HG02763 (cell line): ENCODE results near the gene STX1A.
"Not testable (repeated sequence)": the region's sequence is repeated elsewhere in the genome, so short reads cannot be mapped to it uniquely, and the experiment has no call there.

Experiments
- ATAC-seq: cut with Tn5 transposase; IDR thresholded peaks from one replicate; pipeline ENCODE4 v1.9.1; 2021; ENCODE audit warnings: mild to moderate bottlenecking, moderate library complexity; ENCODE audit not compliant: unreplicated experiment

Gene STX1A

DNA sequence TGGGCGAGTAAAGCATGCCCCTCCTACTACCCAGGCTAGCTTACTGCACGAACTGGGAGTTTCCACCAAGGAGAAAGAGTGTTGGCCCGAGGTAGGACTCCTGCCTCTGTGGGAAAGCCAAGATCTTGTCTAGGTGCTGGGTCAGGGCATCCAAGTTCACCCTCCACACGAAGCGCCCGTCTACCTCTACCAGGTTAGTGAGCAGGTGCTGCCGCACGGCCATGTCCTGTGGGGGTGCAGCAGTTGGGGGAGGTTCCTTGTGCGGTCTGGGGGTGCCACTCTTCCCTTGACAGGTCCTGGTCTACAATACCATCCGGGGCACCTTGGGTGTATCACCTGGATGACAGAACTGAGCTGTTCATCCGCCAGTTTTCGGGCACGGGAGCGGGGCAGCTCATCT lies 17.4 kb upstream of the STX1A start:
- ATAC-seq, result no peak

DNA sequence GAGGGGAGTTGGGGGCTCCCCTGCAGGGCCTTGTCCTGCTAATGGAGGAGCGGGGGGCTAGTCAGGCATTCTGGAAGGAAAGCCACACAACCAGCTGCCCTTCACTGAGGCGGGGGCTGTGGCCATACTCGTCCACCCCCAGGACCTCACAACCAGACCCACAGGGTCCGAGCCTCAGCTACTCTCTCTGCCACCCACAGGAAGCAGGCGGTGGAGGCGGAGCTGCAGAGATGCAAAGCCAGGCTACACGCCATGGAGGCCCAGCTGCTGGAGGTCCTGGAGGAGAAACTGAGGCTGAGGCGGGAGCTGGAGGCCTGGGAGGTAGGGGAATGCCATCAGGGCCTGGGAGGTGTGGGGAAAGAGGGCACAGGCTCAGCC lies 16.0 kb upstream of the STX1A start:
- no peak for ATAC-seq

DNA sequence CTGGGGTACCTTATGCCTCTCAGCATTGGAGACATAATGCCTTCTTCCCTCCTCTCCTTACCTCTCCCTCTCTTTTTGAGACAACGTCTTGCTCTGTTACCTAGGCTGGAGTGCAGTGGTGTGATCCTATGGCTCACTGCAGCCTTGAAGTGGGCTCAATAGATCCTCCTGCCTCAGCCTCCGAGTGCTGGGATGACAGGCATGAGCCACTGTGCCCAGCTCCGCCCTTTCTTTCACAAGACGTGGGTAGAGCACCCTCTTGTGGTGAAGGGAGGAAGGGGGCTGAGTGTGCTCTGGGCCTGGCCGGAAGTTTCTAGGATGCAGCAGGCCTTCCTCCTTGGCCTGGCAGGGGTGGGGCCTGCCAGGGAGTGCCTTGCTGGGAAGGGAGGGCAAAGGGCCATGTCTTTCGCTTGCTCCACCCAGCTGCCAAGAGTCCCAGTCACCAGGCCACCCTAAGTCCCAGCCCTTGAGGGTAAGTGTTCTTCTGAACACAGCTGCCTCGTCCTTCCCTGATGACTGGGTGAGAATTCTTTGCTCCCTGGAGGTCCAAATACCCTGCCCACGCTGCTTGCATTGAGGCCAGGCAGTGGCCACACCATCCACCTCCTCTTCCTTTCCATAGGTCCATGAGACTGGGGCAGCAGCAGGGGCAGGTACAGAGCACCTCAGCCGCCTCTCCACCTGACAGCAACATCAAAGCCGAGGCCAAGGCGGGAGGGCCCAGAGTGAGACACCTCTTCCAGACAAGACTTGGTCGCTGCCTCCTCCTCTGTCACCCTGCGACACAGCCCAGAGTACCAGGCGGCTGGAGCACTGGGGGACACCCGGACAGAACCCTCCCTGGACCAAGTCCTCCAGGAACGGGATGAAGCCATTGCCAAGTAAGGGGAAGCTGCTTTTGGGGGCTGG lies 15.4 kb upstream of the STX1A start:
- ATAC-seq, result peak; percentile 36

DNA sequence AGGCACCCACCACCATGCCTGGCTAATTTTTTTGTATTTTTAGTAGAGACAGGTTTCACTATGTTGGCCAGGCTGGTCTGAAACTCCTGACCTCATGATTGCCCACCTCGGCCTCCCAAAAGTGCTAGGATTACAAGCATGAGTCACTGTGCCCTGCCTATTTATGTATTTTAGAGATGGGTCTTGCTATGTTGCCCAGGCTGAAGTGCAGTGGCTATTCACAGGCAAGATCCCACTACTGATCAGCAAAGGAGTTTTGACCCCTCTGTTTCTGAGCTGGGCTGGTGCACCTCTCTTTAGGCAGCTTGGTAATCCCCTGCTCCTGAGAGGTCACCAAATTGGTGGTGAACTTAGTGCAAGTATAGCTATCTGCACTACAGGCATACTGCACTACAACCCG lies 12.9 kb upstream of the STX1A start:
- no peak for ATAC-seq

DNA sequence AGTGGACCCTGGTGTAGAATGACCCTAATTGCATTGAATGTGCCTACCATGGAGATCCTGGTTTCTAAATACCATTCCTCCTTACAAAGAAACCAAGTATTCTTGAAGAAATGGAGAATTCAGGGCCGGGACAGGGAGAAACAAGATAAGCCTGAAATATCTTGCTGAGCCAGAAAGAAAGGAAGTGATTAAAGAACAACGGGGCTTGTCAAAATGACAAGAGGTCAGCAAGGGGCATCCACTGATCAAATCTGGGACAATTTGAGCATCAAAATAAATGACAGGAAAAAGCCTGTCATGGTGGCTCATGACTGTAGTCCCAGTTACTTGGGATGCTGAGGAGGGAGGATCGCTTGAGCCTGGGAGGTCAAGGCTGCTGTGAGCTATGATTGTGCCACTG lies 11.0 kb upstream of the STX1A start:
- no peak for ATAC-seq

DNA sequence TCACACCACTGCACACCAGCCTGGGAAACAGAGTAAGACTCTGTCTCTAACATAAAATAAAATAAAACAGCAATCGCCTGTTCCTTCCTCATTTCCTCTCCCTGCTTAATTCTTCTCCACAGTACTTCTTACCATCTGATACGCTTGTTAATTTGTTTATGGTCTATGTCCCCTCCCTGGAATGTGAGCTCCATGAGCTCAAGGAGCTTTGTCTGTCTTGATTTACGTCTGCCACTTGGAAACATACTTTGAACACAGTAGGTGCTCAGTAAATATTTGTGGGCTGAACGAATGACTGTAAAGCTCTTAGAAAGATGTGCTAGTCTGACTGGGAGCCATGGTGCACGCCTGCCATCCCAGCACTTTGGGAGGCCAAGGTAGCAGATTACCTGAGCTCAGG lies 9.1 kb upstream of the STX1A start:
- ATAC-seq, result no peak

DNA sequence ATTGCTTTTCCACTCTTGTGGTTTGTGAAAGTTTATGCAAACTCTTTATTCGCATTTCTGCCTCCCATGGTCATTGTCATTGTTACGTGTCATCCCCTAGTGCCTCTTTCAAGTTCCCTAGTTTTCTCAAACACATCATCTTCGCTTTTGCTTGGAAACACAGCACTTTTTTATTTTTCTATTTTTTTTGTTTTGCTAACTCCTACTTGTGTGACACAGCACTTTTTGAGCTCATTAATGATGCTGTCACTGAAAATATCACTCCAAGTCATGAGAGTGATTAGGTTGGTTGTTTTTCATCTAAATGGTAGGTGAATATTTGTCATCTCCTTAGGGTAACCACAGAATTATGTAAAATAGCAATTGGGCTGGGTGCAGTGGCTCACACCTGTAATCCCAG lies 8.5 kb upstream of the STX1A start:
- no peak for ATAC-seq

DNA sequence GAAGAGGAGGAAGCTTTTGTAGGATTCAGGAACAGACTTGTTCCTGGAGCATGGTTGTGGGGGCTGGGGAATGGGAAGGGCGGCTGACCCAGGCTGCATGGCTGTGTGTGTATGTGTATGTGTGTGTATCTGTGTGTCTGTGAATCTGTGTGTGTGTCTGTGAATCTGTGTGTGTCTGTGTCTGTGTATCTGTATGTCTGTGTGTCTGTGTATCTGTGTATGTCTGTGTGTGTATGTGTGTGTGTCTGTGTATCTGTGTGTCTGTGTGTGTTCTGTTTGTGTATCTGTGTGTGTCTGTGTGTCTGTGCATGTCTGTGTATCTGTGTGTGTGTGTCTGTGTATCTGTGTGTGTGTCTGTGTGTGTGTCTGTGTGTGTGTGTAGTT lies 6.6 kb upstream of the STX1A start:
- ATAC-seq, result peak; percentile 29

DNA sequence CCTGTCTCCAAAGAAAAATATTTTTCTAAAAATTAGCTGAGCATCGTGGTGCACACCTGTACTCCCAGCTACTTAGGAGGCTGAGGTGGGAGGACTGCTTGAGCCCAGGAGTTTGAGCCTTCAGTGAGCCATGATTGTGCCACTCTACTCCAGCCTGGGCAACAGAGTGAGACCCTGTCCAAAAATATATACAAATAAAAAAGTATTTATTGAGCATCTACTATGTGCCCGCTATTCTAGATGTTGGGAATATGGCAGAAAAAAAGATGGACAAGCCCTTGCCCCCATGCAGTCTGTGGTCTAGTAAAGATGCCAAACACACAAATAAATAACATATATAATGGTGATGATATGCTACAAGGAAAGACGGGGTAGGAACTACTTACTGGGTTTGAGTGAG lies 4.3 kb upstream of the STX1A start:
- ATAC-seq, result no peak

DNA sequence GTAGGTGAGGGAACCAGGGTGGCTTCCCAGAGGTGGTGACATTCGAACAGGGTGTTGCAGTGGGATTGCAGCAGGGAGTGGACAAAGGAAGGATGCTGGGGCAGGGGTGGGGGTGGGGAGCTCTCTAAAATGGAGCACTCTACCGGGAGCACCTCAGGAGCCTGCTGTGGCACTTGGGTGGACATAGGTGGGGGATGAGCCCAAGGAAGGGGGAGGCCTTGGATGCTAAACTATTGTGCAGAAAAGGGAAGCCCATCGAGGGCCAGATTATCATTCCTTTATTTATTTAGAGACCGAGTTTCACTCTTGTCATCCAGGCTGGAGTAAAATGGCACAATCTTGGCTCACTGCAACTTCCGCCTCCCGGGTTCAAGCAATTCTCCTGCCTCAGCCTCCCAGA lies 3.3 kb upstream of the STX1A start:
- ATAC-seq, result no peak

DNA sequence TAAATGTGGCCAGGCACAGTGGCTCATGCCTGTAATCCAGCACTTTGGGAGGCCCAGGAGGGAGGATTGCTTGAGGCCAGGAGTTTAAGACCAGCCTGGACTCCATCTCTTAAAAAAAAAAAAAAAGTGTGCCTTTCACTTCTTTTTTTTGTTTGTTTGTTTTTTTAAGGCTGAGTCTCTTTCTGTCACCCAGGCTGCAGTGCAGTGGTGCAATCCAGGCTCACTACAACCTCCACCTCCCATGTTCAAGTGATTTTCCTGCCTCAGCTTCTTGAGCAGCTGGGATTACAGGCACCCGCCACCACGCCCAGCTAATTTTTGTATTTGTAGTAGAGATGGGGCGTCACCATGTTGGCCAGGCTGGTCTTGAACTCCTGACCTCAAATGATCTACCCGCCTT lies 2.7 kb upstream of the STX1A start:
- ATAC-seq, result not testable (repeated sequence)

DNA sequence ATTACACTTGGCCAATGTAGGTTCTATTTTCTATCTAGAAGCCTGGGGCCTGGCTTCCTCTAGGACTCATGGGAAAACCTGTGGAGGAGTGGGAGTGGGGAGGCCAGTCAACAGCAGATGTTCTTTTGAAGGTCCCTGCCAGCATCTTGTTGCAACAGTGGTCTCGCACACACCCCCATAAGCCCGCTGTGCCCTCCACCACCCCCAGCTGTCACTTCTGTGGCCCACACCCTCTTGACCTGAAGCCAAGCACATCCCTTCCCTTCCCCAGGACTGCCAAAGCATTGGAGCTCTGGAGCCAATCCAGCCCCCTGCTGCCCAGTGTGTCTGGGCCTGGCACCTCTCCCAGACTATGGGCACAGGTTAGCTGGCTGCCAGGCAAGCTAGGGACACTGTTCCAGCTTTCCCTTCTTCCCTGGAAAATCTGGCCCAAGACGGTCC lies 1.9 kb upstream of the STX1A start:
- ATAC-seq, result no peak

DNA sequence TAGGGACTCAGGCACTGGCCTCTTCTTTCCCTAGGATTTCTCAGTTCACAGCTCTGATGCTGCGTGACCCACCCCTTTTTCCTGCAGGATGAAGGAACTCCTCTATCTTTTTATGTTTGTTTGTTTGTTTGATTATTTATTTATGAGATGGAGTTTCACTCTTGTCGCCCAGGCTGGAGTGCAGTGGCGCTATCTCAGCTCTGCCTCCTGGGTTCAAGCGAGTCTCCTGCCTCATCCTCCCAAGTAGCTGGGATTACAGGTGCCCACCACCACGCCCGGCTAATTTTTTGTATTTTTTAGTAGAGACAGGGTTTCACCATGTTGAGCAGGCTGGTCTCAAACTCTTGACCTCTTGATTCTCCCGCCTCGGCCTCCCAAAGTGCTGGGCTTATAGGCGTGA lies 974 bp upstream of the STX1A start:
- not testable (repeated sequence) for ATAC-seq

DNA sequence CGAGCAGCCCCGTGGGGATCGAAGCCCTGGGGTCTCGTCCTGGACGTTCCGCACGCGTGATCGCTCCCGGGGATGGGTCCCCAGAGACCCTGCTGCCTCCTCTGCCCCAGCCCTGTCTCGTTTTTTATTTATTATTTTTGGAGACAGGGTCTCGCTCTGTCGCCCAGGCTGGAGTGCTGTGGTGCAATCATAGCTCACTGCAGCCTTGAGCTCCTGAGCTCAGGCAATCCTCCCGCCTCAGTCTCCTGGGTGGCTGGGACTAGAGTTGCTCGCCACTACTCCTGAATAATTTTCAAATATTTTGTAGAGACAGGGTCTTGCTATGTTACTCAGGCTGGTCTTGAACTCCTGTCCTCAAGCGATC lies 319 bp upstream of the STX1A start:
- ATAC-seq, result no peak

DNA sequence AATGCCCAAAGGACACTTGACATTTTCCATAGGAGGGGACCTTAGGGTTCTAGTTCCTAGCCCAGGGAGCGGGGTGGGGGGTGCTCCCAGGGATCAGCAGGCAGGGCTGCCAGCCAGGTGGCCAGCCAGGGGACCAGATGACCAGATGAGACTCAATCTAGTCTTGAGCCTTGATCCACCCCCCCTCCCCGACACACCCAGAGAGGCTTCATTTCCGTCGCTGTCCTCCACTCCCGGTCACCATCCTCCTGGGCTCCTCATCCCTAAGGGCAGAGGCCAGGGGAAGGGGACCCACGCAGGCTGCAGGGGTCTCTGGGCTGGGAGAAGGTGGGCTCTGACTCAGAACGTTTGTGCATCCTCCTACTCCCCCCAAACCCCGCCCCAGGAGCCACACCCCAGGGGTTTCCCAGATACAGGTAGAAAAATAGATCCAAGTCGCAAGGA lies 1.0 kb downstream of the STX1A start:
- no peak for ATAC-seq

DNA sequence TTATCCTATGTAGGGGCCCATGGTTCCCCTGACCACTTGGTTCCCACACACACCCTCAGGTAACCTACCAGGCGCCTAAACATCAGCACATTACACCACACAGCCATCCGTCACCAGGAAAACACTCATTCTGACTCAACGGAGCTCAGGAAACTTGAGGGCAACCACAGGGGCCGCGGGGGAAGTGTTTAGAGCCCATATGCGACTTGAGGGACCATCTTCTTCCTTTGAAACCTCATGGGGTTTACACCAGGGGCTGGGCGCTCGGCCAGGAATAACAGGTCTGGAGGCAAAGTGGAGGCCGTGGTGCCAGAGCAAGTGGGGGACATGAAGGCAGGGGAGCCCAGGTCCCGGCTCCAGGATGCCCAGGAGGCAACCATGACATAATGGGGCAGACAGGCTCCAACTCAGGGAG lies 1.5 kb downstream of the STX1A start:
- ATAC-seq, result no peak

DNA sequence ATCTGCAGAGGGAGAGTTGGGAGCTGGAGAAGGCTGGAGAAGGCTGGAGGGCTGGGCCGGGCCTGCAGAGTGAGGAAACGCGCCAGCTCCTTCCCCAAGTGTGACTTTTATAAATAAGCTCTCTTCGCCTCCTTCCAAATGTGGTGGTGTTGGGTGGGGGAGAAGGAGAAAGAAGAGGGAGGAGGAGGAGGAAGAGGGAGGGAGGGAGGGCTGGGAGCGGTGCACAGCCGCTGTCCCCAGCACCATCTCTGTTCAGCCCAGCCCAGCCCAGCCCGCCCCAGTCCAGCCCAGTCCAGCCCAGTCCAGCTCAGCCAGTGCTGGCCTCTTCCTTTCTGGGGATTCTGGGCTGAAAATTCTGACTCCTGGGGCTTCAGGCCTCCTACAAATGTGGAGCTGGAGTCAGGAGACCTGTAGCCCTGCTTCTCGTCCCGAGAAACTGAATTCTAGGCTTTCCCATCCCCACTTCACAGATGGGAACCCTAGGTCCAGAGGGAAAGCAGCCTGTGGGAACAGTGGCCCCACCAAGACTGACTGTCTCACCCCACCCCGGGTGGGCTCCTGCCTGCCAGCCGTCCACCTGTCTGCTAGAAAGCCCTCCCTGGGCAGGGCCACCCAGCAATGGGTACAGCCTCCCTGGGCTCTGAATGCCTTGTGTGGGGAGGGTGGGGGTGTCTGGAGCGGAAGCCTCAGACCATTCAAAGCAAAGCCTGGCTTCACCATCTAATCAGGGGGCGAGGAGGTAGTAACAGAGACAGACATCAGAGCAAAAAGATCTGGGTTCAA lies 2.3 kb downstream of the STX1A start:
- ATAC-seq, result no peak

DNA sequence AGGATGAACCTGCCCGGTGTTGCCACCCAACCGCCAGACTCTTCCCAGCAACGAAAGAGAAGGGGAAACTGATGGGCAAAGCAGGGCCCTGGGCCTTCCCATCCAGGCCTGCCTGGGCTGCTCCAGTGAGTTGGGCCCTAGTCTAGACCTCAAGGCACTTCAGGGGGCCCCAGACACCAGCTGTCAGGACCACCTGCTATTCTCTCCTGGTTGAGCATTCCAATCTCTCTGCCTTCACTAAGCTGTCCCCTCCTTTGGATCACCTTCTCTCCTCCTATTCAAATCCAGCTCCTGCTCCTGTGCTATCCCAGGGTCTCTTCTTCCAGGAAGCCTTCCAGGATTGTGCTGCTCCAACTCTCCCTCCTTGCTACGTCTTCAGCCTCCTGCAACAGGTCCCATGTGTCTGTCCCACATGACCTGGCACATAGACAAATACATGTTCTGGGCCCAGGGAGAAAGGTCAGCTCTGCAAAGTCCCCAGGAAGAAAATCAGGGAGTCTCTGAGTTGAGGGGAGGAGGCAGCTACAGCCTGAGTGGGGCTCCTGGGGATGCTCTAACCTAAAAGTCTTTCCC lies 3.1 kb downstream of the STX1A start:
- no peak for ATAC-seq

DNA sequence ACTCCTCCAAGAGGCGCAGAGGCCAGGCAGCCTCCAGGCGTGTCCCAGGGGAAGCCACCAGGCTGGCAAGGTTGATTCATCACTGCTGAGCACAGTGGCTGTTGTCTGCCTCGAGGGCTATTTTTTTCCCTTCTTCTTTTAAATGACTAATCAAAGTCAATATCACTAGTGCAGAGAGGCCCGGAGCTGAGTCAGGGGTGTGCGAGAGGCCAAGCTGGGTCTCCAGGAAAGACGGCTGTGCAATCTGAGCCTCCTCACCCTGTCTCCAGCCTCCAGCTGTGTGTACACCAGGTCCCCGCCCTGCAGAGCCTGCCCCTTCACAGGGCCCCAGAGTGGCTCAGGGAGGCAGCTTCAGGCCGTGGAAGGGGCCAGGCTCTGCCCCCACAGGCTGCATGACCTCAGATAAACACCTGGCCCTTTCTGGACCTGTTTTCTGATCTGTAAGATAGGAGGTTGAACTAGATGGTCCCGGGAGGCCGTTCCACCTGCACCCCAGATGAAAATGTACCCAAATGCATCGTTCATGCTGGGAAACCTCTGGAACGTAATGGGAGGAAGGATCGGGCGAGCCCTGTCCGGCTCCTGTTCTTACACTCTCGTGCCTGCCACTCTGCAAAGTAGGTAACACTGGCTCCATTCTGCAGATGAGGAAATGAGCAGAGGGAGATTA lies 3.7 kb downstream of the STX1A start:
- no peak for ATAC-seq

DNA sequence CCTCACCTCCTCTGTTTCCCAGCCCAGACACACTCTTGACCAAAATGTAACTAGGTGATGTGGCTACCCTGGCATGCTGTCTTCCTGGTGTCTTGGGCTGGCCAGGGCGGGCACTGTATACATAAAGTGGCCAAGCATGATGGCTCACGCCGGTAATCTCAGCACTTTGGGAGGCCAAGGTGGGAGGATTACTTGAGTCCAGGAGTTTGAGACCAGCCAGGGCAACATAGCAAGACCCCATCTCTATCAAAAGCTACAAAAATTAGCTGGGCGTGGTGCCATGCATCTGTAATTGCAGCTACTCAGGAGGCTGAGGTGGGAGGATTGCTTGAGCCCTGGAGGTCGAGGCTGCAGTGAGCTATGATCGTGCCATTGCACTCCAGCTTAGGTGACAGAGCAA lies 6.2 kb downstream of the STX1A start:
- ATAC-seq, result not testable (repeated sequence)

DNA sequence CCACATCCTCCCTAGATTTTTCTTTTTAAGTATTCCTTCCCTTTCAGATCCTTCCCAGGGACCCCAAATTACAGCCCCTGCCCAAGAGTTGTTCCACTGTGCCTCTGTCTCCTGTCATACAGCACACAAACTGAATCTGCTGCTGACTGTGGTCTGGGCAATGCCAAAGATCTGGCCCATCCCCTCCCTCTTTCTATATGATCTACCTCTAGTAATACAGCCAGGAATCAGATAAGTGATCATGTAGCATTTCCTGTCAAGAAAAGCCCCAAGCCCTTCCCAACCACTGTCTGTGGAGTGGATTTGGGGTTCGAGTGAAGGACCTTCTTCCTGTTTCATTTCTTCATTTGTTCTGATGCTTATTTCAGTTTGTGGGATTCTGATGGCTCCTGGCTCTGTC lies 6.7 kb downstream of the STX1A start:
- ATAC-seq, result no peak
